H1 (cell line): ENCODE results near the gene RIN3. TPM values are rescaled to one million over a fixed set of nuclear protein-coding genes. Genes with fewer than 3 reads are reported as not detected.

Experiments
- CTCF ChIA-PET: fragments of 300-600 bp; sonication (Branson Sonifier 250); formaldehyde crosslinking; loops from one replicate; lab custom pipeline; 2021; ENCODE audit not compliant: partially characterized antibody; lab: Charles Lee
- POLR2A ChIA-PET: fragments of 300-600 bp; sonication (Branson Sonifier 250); formaldehyde crosslinking; loops from one replicate; lab custom pipeline; 2021; ENCODE audit warnings: inconsistent platforms; ENCODE audit not compliant: partially characterized antibody; lab: Charles Lee
- DNase-seq, 2 experiments: peaks; one replicate each; pipeline versions ENCODE4 v3.0.0 to v3.0.0-alpha.2; 2010 to 2022; ENCODE audit warnings: low spot score in 2 of 2, low read depth in 1 of 2, mixed read lengths in 1 of 2
- FAIRE-seq: peaks from 2 replicates; lab custom pipeline; 2011; peaks lifted over from hg19 to GRCh38; lab: Jason Lieb, UNC
- H2AFZ ChIP-seq: 2 replicates; pipeline ENCODE4 v1.8.1; 2012; ENCODE audit warnings: low read length, inconsistent platforms
- H2AK5ac ChIP-seq: 2 replicates; pipeline ENCODE4 v1.6.1; 2013; ENCODE audit warnings: low read depth, low read length
- H2BK120ac ChIP-seq: replicated peaks from 2 replicates; pipeline ENCODE3; 2013; ENCODE audit warnings: low read depth, low read length, inconsistent platforms
- H2BK12ac ChIP-seq: 2 replicates; pipeline ENCODE4 v1.6.1; 2013; ENCODE audit warnings: low read depth, low read length
- H2BK15ac ChIP-seq: 2 replicates; pipeline ENCODE4 v1.6.1; 2013; ENCODE audit warnings: low read length
- H2BK20ac ChIP-seq: 2 replicates; pipeline ENCODE4 v1.6.1; 2013; ENCODE audit warnings: low read length
- H2BK5ac ChIP-seq: 2 replicates; pipeline ENCODE4 v1.6.1; 2013; ENCODE audit warnings: low read depth, low read length
- H3K14ac ChIP-seq: 2 replicates; pipeline ENCODE4 v1.6.1; 2013; ENCODE audit warnings: inconsistent platforms; ENCODE audit not compliant: insufficient read length
- H3K18ac ChIP-seq: 2 replicates; pipeline ENCODE4 v1.6.1; 2013; ENCODE audit warnings: low read length; ENCODE audit errors: extremely low read depth
- H3K23ac ChIP-seq: 2 replicates; pipeline ENCODE4 v1.6.1; 2013; ENCODE audit warnings: inconsistent platforms; ENCODE audit not compliant: insufficient read length
- H3K23me2 ChIP-seq: 2 replicates; pipeline ENCODE4 v1.6.1; 2013; ENCODE audit warnings: low read depth, low read length
- H3K27ac ChIP-seq: 2 replicates; pipeline ENCODE4 v1.6.1; 2011; ENCODE audit warnings: low read depth, low read length, inconsistent platforms
- H3K27me3 ChIP-seq, 4 experiments: replicated peaks in 1 of 4; 1 replicate in 1 of 4; 2 replicates in 3 of 4; pipeline versions ENCODE4 v1.6.1 to v1.8.1; 2011 to 2013; ENCODE audit warnings: low read length in 3 of 4, mild to moderate bottlenecking in 3 of 4, inconsistent platforms in 2 of 4, mixed read lengths in 2 of 4, moderate library complexity in 1 of 4; ENCODE audit not compliant: control insufficient read depth in 3 of 4, insufficient read depth in 3 of 4; ENCODE audit errors: extremely low read depth in 1 of 4
- H3K36me3 ChIP-seq, 4 experiments: 2 replicates each; pipeline versions ENCODE4 v1.6.1 to v1.8.1; 2011 to 2013; ENCODE audit warnings: mild to moderate bottlenecking in 4 of 4, low read length in 3 of 4, moderate library complexity in 2 of 4, control low read depth in 1 of 4, inconsistent platforms in 1 of 4; ENCODE audit not compliant: insufficient read depth in 4 of 4, control insufficient read depth in 2 of 4
- H3K4ac ChIP-seq: replicated peaks from 2 replicates; pipeline ENCODE3; 2013; ENCODE audit warnings: low read length, low read depth, mixed read lengths, inconsistent platforms; ENCODE audit not compliant: insufficient read length
- H3K4me1 ChIP-seq, 4 experiments: replicated peaks in 1 of 4; 1 replicate in 1 of 4; 2 replicates in 3 of 4; pipeline versions ENCODE4 v1.6.1 to v1.8.1; 2011 to 2013; ENCODE audit warnings: low read length in 3 of 4, inconsistent platforms in 2 of 4, mixed read lengths in 1 of 4; ENCODE audit not compliant: insufficient read depth in 4 of 4, control insufficient read depth in 3 of 4
- H3K4me2 ChIP-seq, 2 experiments: 2 replicates each; pipeline versions ENCODE4 v1.6.1 to v1.8.1; 2011 to 2013; ENCODE audit warnings: low read depth in 2 of 2, low read length in 2 of 2, control low read depth in 1 of 2, inconsistent platforms in 1 of 2, mild to moderate bottlenecking in 1 of 2; ENCODE audit not compliant: insufficient read depth in 1 of 2
- H3K4me3 ChIP-seq, 4 experiments: fragments of 200-600, 300-600 bp in 1 of 4; sonication (generic), shearing (Covaris generic), sonication (Bioruptor Twin) in 1 of 4; 2 replicates each; pipeline versions ENCODE4 v1.5.1 to v1.8.1; 2011 to 2016; ENCODE audit warnings: low read length in 4 of 4, low read depth in 3 of 4, control low read depth in 2 of 4, inconsistent platforms in 2 of 4, mild to moderate bottlenecking in 2 of 4, mixed read lengths in 1 of 4, moderate library complexity in 1 of 4; ENCODE audit not compliant: insufficient read depth in 2 of 4; ENCODE audit errors: extremely low read depth in 1 of 4
- H3K56ac ChIP-seq: replicated peaks from 2 replicates; pipeline ENCODE3; 2013; ENCODE audit warnings: low read depth, mild to moderate bottlenecking, mixed read lengths, low read length, inconsistent platforms; ENCODE audit not compliant: insufficient read length
- H3K79me1 ChIP-seq: 2 replicates; pipeline ENCODE4 v1.6.1; 2013; ENCODE audit warnings: low read depth, low read length, control low read depth
- H3K79me2 ChIP-seq, 2 experiments: 2 replicates each; pipeline versions ENCODE4 v1.6.1 to v1.8.1; 2012 to 2013; ENCODE audit warnings: low read length in 2 of 2, mild to moderate bottlenecking in 2 of 2, inconsistent platforms in 1 of 2; ENCODE audit not compliant: insufficient read depth in 2 of 2, control insufficient read depth in 1 of 2
- H3K9ac ChIP-seq, 4 experiments: replicated peaks in 1 of 4; 1 replicate in 1 of 4; 2 replicates in 3 of 4; pipeline versions ENCODE4 v1.6.1 to v1.8.1; 2011 to 2013; ENCODE audit warnings: low read depth in 3 of 4, low read length in 3 of 4, control low read depth in 2 of 4, mild to moderate bottlenecking in 2 of 4, moderate library complexity in 2 of 4, inconsistent platforms in 1 of 4; ENCODE audit errors: extremely low read depth in 1 of 4
- H3K9me3 ChIP-seq, 2 experiments: 2 replicates each; pipeline versions ENCODE4 v1.6.1 to v1.8.1; 2012 to 2013; ENCODE audit warnings: mild to moderate bottlenecking in 2 of 2, moderate library complexity in 2 of 2, control low read depth in 1 of 2, inconsistent platforms in 1 of 2, low read depth in 1 of 2, low read length in 1 of 2, mixed read lengths in 1 of 2; ENCODE audit not compliant: insufficient read depth in 2 of 2
- H4K20me1 ChIP-seq, 2 experiments: replicated peaks in 1 of 2; 2 replicates each; pipeline versions ENCODE3 to v1.8.1; 2011 to 2013; ENCODE audit warnings: inconsistent platforms in 2 of 2, low read length in 2 of 2, mild to moderate bottlenecking in 1 of 2; ENCODE audit not compliant: insufficient read depth in 2 of 2, control insufficient read depth in 1 of 2
- H4K5ac ChIP-seq: 2 replicates; pipeline ENCODE4 v1.6.1; 2013; ENCODE audit warnings: low read length, low read depth, mixed read lengths, inconsistent platforms; ENCODE audit not compliant: insufficient read length
- H4K8ac ChIP-seq: 2 replicates; pipeline ENCODE4 v1.8.0; 2013; ENCODE audit warnings: mild to moderate bottlenecking, moderate library complexity, low read length, inconsistent platforms; ENCODE audit not compliant: insufficient read depth; ENCODE audit errors: extremely low read depth
- H4K91ac ChIP-seq: replicated peaks from 2 replicates; pipeline ENCODE3; 2013; ENCODE audit warnings: low read length, mixed read lengths, inconsistent platforms; ENCODE audit not compliant: insufficient read length
- ASH2L ChIP-seq: fragments of 200-600, 300-600 bp; sonication (generic); IDR thresholded peaks from one replicate; pipeline ENCODE4 v1.7.1; 2017; ENCODE audit warnings: low read length
- CHD1 ChIP-seq: IDR thresholded peaks from 2 replicates; pipeline ENCODE4 v1.6.1; 2012; ENCODE audit warnings: low read depth, low read length, improper control_type of control experiment
- CTBP2 ChIP-seq: IDR thresholded peaks from 2 replicates; pipeline ENCODE4 v1.7.0; 2011; ENCODE audit warnings: borderline replicate concordance, mild to moderate bottlenecking, moderate library complexity, mixed read lengths, low read length; ENCODE audit not compliant: insufficient read depth, insufficient read length
- EGR1 ChIP-seq: IDR thresholded peaks from 2 replicates; pipeline ENCODE4 v1.6.1; 2011; ENCODE audit warnings: low read depth, low read length, borderline replicate concordance
- JUND ChIP-seq: IDR thresholded peaks from 2 replicates; pipeline ENCODE4 v1.6.1; 2011; ENCODE audit warnings: mild to moderate bottlenecking, improper control_type of control experiment, low read length
- KDM5A ChIP-seq: fragments of 200-600 bp; IDR thresholded peaks from 2 replicates; pipeline ENCODE4 v1.7.1; 2012; ENCODE audit warnings: mild to moderate bottlenecking, low read length, inconsistent platforms, mixed read lengths
- PHF8 ChIP-seq: fragments of 200-600 bp; sonication (generic); conservative IDR thresholded peaks from 2 replicates; pipeline ENCODE4 v1.7.1; 2012; ENCODE audit warnings: low read depth, mild to moderate bottlenecking, inconsistent platforms, low read length, moderate library complexity
- POLR2A ChIP-seq, 2 experiments: IDR thresholded peaks; 1 replicate in 1 of 2; 2 replicates in 1 of 2; pipeline ENCODE4 v1.6.1; 2011; ENCODE audit warnings: low read depth in 2 of 2, low read length in 2 of 2, mild to moderate bottlenecking in 2 of 2; ENCODE audit errors: control extremely low read depth in 1 of 2
- WGBS, 2 experiments: shearing (Covaris generic) in 1 of 2; methylation state at CpG; one replicate each; pipeline versions ENCODE4 v1.1.6 to v1.1.7; 2013 to 2015; ENCODE audit warnings: low lambda C conversion rate in 2 of 2, mixed read lengths in 2 of 2, inconsistent platforms in 1 of 2, low coverage in 1 of 2, missing lambda C conversion rate in 1 of 2; ENCODE audit not compliant: insufficient replicate concordance in 2 of 2, insufficient coverage in 1 of 2, insufficient read length in 1 of 2; ENCODE audit errors: extremely low coverage in 1 of 2, missing lambda C conversion rate in 1 of 2; 5-methylcytosine and 5-hydroxymethylcytosine counted together
- polyA plus RNA-seq, 7 experiments: library from polyadenylated mRNA; depleted of rRNA in 3 of 7; stranded (reverse) in 5 of 7; unstranded in 2 of 7; fragments of >200 nt in 5 of 7; fragments of 200-250 nt in 2 of 7; gene quantifications; 1 replicate in 5 of 7; 2 replicates in 1 of 7; 4 replicates in 1 of 7; pipeline versions ENCODE4 v1.2.1 to v1.2.3, GENCODE V29; 2011 to 2013; ENCODE audit warnings: missing spikeins in 2 of 7, mixed read lengths in 2 of 7
- total RNA-seq: library from RNA; stranded (reverse); fragmentation: NEBNext Ultra II Directional; extraction: Animal tissue kit (Norgen Biotek cat#: 25700); gene quantifications from 2 replicates; pipeline ENCODE4 v1.2.1, GENCODE V29; 2021

RIN3 gene
- total and polyA plus RNA-seq, 2 of the 8 experiments (the other 6 are each of a cell fraction or from before 2014, with no cell fraction given) = 0.59 to 1.5 TPM

DNA sequence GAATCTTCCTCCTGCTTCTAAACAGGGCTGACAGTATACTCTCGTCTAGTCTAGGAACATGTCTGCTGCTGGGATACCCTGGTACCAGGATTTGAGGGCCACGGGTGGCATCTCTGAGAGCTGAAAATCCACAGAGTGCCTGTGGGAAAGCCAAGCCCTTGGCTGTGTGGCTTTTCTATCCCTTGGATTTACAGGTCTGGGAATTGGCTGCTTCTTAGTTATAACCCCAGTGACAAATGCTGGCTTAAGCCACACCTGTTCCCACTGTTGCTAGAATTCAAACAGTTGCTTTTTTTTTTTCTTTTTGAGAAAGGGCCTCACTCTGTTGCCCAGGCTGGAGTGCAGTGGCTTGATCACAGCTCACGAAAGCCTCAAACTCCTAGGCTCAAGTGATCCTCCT, 14.3 kb upstream of the RIN3 start:
- Histone ChIP-seq H3K36me3 (no peaks in the 10 kb centered on the region), H3K79me2 (no peaks in the 10 kb centered on the region), H4K20me1 (no peaks in the 10 kb centered on the region), H3K56ac (no peak overlapping the region), H3K4ac (no peak overlapping the region), H2AK5ac (no peak overlapping the region), H4K8ac (no peak overlapping the region), H3K4me2 (no peak overlapping the region), H2BK12ac (no peak overlapping the region), H3K9ac (no peak overlapping the region), H3K23ac (no peak overlapping the region), H2BK20ac (no peak overlapping the region), H3K4me3 (no peak overlapping the region), H3K18ac (no peak overlapping the region), H3K23me2 (no peaks in the 10 kb centered on the region), H2AFZ (no peak overlapping the region), H4K5ac (no peak overlapping the region), H3K27me3 (peaks cover 0 to 2% (median 0%) of the 10 kb centered on the region in 4 experiments; a peak in 1 of 7 replicates), H2BK15ac (no peak overlapping the region), H3K27ac (no peak overlapping the region), H2BK120ac (no peak overlapping the region), H4K91ac (no peak overlapping the region), H3K9me3 (no peaks in the 10 kb centered on the region), H3K4me1 (peaks cover 0 to 7% (median 4%) of the 10 kb centered on the region in 4 experiments; a peak in 5 of 7 replicates), H2BK5ac (no peak overlapping the region), H3K14ac (no peak overlapping the region), H3K79me1 (no peaks in the 10 kb centered on the region)
- no peak for TF ChIP-seq EGR1
- TF ChIP-seq POLR2A (IDR thresholded peaks at IDR 0.05; ENCODE audit: control extremely low read depth in 1 of 2, low read depth in 2 of 2, low read length in 2 of 2) = no peak
- no peak for TF ChIP-seq PHF8
- TF ChIP-seq JUND = no peak
- TF ChIP-seq CHD1 = no peak
- no peak for TF ChIP-seq KDM5A
- no peak for TF ChIP-seq ASH2L
- TF ChIP-seq CTBP2 = no peak
- ChIA-PET POLR2A (no interaction called here), CTCF (interaction anchor here (0.9 kb wide), 1 partner anchor 42 kb away, joined by 3 read pairs; no protein-coding TSS in a partner anchor)
- DNase-seq (no peak), FAIRE-seq (no peak)
- 91% methylated on average over 3 of the region's 3 CpGs; no CpG with 5 or more reads in 1 of the 2 experiments for WGBS, 2 experiments
